GM18526 (cell line): ENCODE data around the gene KCNG2.

ENCODE experiments used
- POLR2A ChIP-seq: IDR thresholded peaks from 3 replicates; pipeline ENCODE4 v1.6.1; 2011; ENCODE audit not compliant: insufficient read length; ENCODE audit errors: extremely low read depth

The KCNG2 gene

GRCh38 chr18:79942786-79943607 is 145.3 kb downstream of the KCNG2 start:
- no peak for TF ChIP-seq POLR2A

DNA sequence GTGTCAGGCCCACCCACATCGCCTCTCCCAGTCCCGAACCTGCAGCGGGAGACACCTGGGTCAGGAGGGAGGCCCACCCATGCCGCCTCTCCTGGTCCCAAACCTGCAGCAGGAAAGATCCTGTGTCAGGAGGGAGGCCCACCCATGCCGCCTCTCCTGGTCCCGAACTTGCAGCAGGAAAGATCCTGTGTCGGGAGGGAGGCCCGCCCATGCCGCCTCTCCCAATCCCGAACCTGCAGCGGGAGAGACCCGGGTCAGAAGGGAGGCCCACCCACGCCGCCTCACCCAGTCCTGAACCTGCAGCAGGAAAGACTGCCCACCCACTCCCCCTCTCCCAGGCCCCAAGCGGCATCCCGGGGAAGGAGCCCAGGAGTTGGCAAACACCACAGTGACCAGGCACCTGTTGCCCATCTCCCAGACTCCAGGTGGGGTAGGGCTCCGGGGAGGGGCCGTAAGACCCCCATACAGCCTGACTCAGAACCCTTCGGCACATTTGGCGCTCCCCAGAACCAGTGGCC is 145.9 kb downstream of the KCNG2 start:
- no peak for TF ChIP-seq POLR2A

DNA sequence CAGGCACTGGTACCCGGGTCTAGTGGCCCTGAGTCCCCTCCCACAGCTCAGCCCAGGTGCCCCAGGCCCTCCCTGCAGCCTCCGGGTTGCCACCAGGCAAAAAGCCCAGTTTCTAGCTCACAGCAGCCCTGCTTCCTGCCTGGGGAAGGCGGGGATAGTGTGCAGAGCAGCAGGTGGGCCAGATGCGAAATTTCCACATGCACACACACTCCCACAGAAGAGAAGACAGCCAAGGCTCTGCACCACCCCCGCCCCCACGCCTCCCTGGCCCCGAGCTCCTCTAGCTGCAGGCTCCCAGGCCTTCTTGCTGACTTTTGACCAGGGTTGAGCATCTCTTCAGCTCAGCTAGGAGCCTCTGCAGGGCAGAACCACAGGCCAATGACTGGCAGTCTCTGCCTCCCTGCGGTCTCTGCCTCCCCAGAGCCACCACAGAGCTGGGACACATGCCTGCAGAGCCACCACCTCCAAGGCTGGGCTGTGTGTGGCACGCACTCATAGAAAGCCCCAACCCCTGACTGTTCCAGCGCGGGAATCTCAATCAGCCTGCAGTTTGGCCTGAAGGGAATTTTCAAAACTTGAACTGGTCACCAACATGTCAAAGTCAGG is 146.5 kb downstream of the KCNG2 start:
- no peak for TF ChIP-seq POLR2A

- TF ChIP-seq POLR2A: no peak
Measured at GRCh38 chr18:79944746-79945117, 147.0 kb downstream of the KCNG2 start.

DNA sequence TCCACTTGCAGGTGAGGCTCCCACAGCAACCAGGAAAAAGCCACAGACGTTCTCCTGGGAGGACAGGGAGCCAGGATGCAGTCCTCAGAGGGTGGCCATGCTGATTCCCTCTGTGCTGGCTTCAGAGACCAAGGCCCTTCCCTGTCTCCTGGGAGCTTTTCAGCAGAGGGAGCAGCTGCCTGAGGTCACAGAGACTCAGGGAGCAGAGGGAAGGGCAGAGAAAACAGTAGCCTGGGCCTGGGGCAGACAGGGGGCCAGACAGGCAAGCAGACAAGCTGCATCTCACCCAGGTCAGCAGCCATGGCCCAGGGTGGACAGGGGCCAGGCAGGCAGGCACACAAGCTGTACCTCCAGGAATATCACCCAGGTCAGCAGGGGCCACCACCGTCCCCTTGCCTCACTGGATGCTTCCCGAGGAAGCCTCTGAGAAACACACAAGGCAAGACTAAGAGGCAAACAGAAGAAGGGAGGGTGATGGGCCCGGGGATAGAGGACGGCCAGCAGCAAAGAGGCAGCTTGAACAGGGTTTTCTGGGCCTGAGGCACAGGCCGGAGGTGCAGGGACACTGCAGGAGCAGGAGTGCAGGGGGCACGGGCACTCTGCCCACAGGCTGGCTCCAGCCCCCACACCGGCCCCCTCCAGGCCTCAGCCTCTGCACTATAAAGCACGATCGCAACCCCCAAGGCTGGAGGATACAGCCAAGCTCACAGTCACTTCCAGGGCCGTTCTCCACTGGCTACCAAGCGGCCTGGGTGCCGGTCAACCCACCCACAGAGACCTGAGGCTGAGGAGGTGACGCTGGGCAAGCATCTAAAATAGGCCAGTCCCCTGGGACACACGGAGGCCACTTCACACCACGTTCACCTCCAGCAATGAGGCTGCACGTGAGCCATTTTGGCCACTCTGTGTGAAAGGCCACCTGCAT is 147.6 kb downstream of the KCNG2 start:
- TF ChIP-seq POLR2A: no peak

GRCh38 chr18:79947054-79947755 is 149.5 kb downstream of the KCNG2 start:
- no peak for TF ChIP-seq POLR2A

DNA sequence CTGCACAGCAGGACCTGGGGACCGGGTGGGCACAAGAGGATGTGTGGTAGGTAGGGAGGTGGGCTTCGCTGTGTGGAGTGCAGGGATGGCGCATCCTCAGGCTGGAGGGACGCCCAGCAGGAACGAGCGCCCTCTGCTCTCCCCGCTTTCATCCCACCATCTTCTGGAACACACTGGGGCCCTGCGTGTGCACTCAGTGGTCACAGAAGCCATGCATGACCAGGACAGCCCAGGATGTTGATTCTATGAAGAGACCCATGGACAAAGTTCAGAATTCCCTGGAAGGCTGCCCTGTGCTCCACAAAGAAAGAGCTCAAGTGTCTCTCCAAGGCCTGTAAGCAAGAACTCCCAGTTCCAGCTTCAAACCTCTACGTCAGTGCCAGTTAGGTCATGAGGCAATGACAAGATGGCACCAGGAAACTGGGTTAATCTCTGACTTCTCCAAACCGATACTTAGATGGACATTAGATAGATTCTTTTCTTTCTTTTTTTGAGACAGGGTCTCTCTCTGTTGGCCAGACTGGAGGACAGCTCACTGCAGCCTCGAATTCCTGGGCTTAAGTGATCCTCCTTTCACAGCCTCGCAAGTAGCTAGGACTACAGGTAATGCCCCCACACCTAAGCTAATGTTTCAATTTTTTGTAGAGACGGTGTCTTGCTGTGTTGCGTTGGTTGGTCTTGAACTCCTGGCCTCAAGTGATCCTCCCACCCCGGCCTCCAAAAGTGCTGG is 150.3 kb downstream of the KCNG2 start:
- TF ChIP-seq POLR2A: no peak

DNA sequence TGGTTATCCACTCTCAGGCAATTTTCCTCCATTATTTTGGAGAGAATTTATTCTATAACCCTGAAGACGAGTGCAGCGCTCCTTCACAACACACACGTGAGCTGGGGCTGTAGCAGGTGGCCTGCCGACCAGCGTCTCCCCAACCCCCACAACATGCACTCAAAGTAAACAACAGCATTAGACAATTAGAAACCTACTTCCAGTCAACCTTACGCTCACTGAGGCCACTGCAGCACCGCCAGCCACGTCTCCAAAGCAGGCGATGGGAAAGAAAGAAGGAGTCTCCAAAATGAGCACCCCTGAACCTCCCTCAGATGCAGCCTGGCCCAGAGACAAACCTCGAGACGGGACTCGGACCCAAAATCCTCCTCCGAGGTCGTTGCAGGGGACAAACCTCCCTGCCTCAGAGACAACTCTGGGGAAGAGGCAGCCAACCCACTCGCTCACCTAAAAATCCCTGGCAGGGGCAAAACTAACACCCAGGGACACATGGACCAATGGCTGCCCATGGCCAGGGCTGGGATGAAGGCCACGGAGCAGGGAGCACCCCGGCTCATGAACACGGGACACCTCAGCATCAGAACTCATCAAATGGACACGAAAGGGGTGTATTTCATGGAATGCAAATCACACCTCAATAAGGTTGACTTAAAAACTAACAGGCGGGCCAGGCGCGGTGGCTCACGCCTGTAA is 151.1 kb downstream of the KCNG2 start:
- no peak for TF ChIP-seq POLR2A
